IMR-90 (cell line): ENCODE data around the gene TRAF1. TPM values are rescaled to one million over a fixed set of nuclear protein-coding genes. Genes with fewer than 3 reads are reported as not detected.

Source experiments
- ATAC-seq: fragments of 200-7000 bp; cut with Tn5 transposase; 2 replicates; pipeline ENCODE4 v1.9.1; 2020; ENCODE audit warnings: low read depth, mild to moderate bottlenecking, moderate library complexity
- BruUV-seq: library from RNA; stranded (reverse); fragments of 400-500 nt; replicated peaks from 2 replicates; lab custom pipeline; 2021; lab: Mats Ljungman, UMichigan
- CTCF ChIA-PET: fragments of 300-600 bp; formaldehyde crosslinking; extraction: SDS; loops from one replicate; lab custom pipeline; 2021; ENCODE audit warnings: antibody characterized with exemption; lab: Yijun Ruan, JAX
- POLR2A ChIA-PET: fragments of 300-600 bp; sonication (Branson Sonifier 250); formaldehyde crosslinking; loops from one replicate; lab custom pipeline; 2022; ENCODE audit warnings: antibody characterized with exemption; ENCODE audit not compliant: unreplicated experiment; lab: Charles Lee
- DNase-seq: peaks from one replicate; pipeline ENCODE4 v3.0.0; 2013
- H2AFZ ChIP-seq: replicated peaks from 2 replicates; pipeline ENCODE3; 2013; ENCODE audit warnings: low read length, mild to moderate bottlenecking; ENCODE audit not compliant: poor library complexity
- H2AK5ac ChIP-seq: 2 replicates; pipeline ENCODE4 v1.6.1; 2013; ENCODE audit warnings: low read depth, low read length, inconsistent platforms
- H2AK9ac ChIP-seq: replicated peaks from 2 replicates; pipeline ENCODE3; 2013; ENCODE audit warnings: mild to moderate bottlenecking, low read depth, low read length, moderate library complexity; ENCODE audit not compliant: poor library complexity
- H2BK120ac ChIP-seq: 2 replicates; pipeline ENCODE4 v1.6.1; 2013; ENCODE audit warnings: low read depth, low read length, inconsistent platforms
- H2BK15ac ChIP-seq: 3 replicates; pipeline ENCODE4 v1.6.1; 2013; ENCODE audit warnings: low read depth, low read length, inconsistent platforms
- H2BK20ac ChIP-seq: 2 replicates; pipeline ENCODE4 v1.6.1; 2013; ENCODE audit warnings: low read depth, mild to moderate bottlenecking, inconsistent platforms, low read length, moderate library complexity
- H2BK5ac ChIP-seq: 2 replicates; pipeline ENCODE4 v1.6.1; 2013; ENCODE audit warnings: mild to moderate bottlenecking, low read depth, low read length, inconsistent platforms; ENCODE audit not compliant: poor library complexity, severe bottlenecking
- H3K14ac ChIP-seq: replicated peaks from 2 replicates; pipeline ENCODE4 v1.6.1; 2013; ENCODE audit warnings: low read depth, low read length, inconsistent platforms
- H3K18ac ChIP-seq: 2 replicates; pipeline ENCODE4 v1.6.1; 2013; ENCODE audit warnings: low read depth, low read length, control low read depth
- H3K23ac ChIP-seq: 2 replicates; pipeline ENCODE4 v1.6.1; 2013; ENCODE audit warnings: low read depth, low read length, inconsistent platforms
- H3K27ac ChIP-seq: 2 replicates; pipeline ENCODE4 v1.5.1; 2013; ENCODE audit warnings: mild to moderate bottlenecking, control low read depth, low read length; ENCODE audit not compliant: insufficient read depth
- H3K27me3 ChIP-seq: 2 replicates; pipeline ENCODE4 v1.6.1; 2013; ENCODE audit warnings: low read length; ENCODE audit not compliant: control insufficient read depth, insufficient read depth
- H3K36me3 ChIP-seq: 2 replicates; pipeline ENCODE4 v1.6.1; 2013; ENCODE audit warnings: low read length, mixed read lengths; ENCODE audit not compliant: control insufficient read depth, insufficient read depth
- H3K4ac ChIP-seq: 2 replicates; pipeline ENCODE4 v1.6.1; 2013; ENCODE audit warnings: low read depth, low read length, inconsistent platforms
- H3K4me1 ChIP-seq: 2 replicates; pipeline ENCODE4 v1.6.1; 2013; ENCODE audit warnings: low read length, mixed read lengths; ENCODE audit not compliant: control insufficient read depth, insufficient read depth
- H3K4me2 ChIP-seq: 2 replicates; pipeline ENCODE4 v1.6.1; 2013; ENCODE audit warnings: low read depth, mild to moderate bottlenecking, control low read depth, low read length, moderate library complexity
- H3K4me3 ChIP-seq: 2 replicates; pipeline ENCODE4 v1.5.1; 2013; ENCODE audit warnings: low read depth, mild to moderate bottlenecking, control low read depth, low read length, moderate library complexity; ENCODE audit not compliant: insufficient read depth
- H3K56ac ChIP-seq: 2 replicates; pipeline ENCODE4 v1.6.1; 2013; ENCODE audit warnings: low read length, inconsistent platforms; ENCODE audit not compliant: insufficient read depth; ENCODE audit errors: extremely low read depth
- H3K79me1 ChIP-seq, 2 experiments: 2 replicates each; pipeline ENCODE4 v1.6.1; 2013; ENCODE audit warnings: low read length in 2 of 2, inconsistent platforms in 1 of 2, low read depth in 1 of 2
- H3K9ac ChIP-seq: 2 replicates; pipeline ENCODE4 v1.6.1; 2013; ENCODE audit warnings: low read depth, low read length, control low read depth
- H3K9me1 ChIP-seq: 2 replicates; pipeline ENCODE4 v1.6.1; 2013; ENCODE audit warnings: low read length, inconsistent platforms; ENCODE audit not compliant: insufficient read depth
- H3K9me3 ChIP-seq: 2 replicates; pipeline ENCODE4 v1.6.1; 2013; ENCODE audit warnings: low read length; ENCODE audit not compliant: control insufficient read depth, insufficient read depth
- H4K20me1 ChIP-seq: 2 replicates; pipeline ENCODE4 v1.6.1; 2013; ENCODE audit warnings: low read length, inconsistent platforms; ENCODE audit not compliant: insufficient read depth
- H4K5ac ChIP-seq: 2 replicates; pipeline ENCODE4 v1.6.1; 2013; ENCODE audit warnings: mild to moderate bottlenecking, low read depth, low read length, control low read depth
- H4K8ac ChIP-seq, 2 experiments: 2 replicates each; pipeline ENCODE4 v1.6.1; 2013; ENCODE audit warnings: low read depth in 2 of 2, low read length in 2 of 2, control low read depth in 1 of 2, inconsistent platforms in 1 of 2
- H4K91ac ChIP-seq: 2 replicates; pipeline ENCODE4 v1.6.1; 2013; ENCODE audit warnings: low read depth, low read length, inconsistent platforms; ENCODE audit not compliant: insufficient read depth
- BHLHE40 ChIP-seq: fragments of 150-350 bp; IDR thresholded peaks from 2 replicates; pipeline ENCODE4 v1.6.1; 2016; ENCODE audit warnings: mild to moderate bottlenecking, low read depth, low read length
- CEBPB ChIP-seq: IDR thresholded peaks from 2 replicates; pipeline ENCODE4 v1.6.1; 2012; ENCODE audit warnings: low read depth, low read length, improper control_type of control experiment
- CHD1 ChIP-seq: IDR thresholded peaks from 2 replicates; pipeline ENCODE4 v1.6.1; 2012; ENCODE audit warnings: low read depth, low read length, improper control_type of control experiment
- FOS ChIP-seq: fragments of 150-350 bp; IDR thresholded peaks from 2 replicates; pipeline ENCODE4 v1.6.1; 2016; ENCODE audit warnings: low read depth, low read length
- MAFK ChIP-seq: IDR thresholded peaks from 2 replicates; pipeline ENCODE4 v1.6.1; 2012; ENCODE audit warnings: low read depth, low read length, improper control_type of control experiment
- MAZ ChIP-seq: IDR thresholded peaks from 2 replicates; pipeline ENCODE4 v1.6.1; 2012; ENCODE audit warnings: low read depth, mild to moderate bottlenecking, low read length, improper control_type of control experiment, moderate library complexity, borderline replicate concordance
- MXI1 ChIP-seq: IDR thresholded peaks from 2 replicates; pipeline ENCODE4 v1.6.1; 2012; ENCODE audit warnings: low read depth, mild to moderate bottlenecking, low read length, moderate library complexity, borderline replicate concordance
- NFE2L2 ChIP-seq: fragments of 150-350 bp; IDR thresholded peaks from 2 replicates; pipeline ENCODE4 v1.6.1; 2016; ENCODE audit warnings: low read depth, mild to moderate bottlenecking, low read length
- POLR2A ChIP-seq: IDR thresholded peaks from 2 replicates; pipeline ENCODE4 v1.6.1; 2012; ENCODE audit warnings: mild to moderate bottlenecking, low read depth, low read length
- RAD21 ChIP-seq: IDR thresholded peaks from 2 replicates; pipeline ENCODE4 v1.6.1; 2012; ENCODE audit warnings: low read length, improper control_type of control experiment
- RCOR1 ChIP-seq: IDR thresholded peaks from 2 replicates; pipeline ENCODE4 v1.6.1; 2012; ENCODE audit warnings: mild to moderate bottlenecking, low read length, improper control_type of control experiment; ENCODE audit not compliant: insufficient replicate concordance
- RFX5 ChIP-seq: IDR thresholded peaks from 2 replicates; pipeline ENCODE4 v1.8.0; 2012; ENCODE audit warnings: low read depth, mild to moderate bottlenecking, low read length, moderate library complexity
- SMC3 ChIP-seq: fragments of 150-350 bp; IDR thresholded peaks from 2 replicates; pipeline ENCODE4 v1.6.1; 2016; ENCODE audit warnings: low read depth, mild to moderate bottlenecking, antibody characterized with exemption, low read length, moderate library complexity
- WGBS, 2 experiments: methylation state at CpG; one replicate each; pipeline versions ENCODE4 v1.1.5 to v1.1.7; 2013; ENCODE audit warnings: missing lambda C conversion rate in 2 of 2; ENCODE audit not compliant: insufficient read length in 1 of 2; ENCODE audit errors: extremely low coverage in 2 of 2; 5-methylcytosine and 5-hydroxymethylcytosine counted together
- dilution Hi-C: fragments of 300-500 bp; cut with HindIII; formaldehyde crosslinking; loops from one replicate; pipeline ENCODE4 v1.14.3; 2018; ENCODE audit warnings: low sequenced_read_pairs; ENCODE audit not compliant: unreplicated experiment
- in situ Hi-C: fragments of 300-500 bp; cut with MboI; formaldehyde crosslinking; loops from 3 replicates; pipeline ENCODE4 v1.14.3; 2019; ENCODE audit warnings: low sequenced_read_pairs, inconsistent platforms, mixed read lengths
- intact Hi-C: fragments of 100-400 bp; cut with micrococcal nuclease; formaldehyde crosslinking; loops from 2 replicates; pipeline ENCODE4 v1.10.0; 2022
- polyA plus RNA-seq, 3 experiments: library from polyadenylated mRNA; depleted of rRNA; stranded (reverse); fragments of >200 nt; gene quantifications; 2 replicates each; pipeline ENCODE4 v1.2.3, GENCODE V29; 2012; ENCODE audit warnings: low replicate concordance in 1 of 3
- total RNA-seq: library from RNA; depleted of rRNA; stranded (reverse); fragments of >200 nt; gene quantifications from 2 replicates; pipeline ENCODE4 v1.2.3, GENCODE V29; 2012
- TF ChIP-seq, protein P1 (sequence below): conservative IDR thresholded peaks from 2 replicates; pipeline ENCODE4 v1.5.1; 2012; ENCODE audit warnings: mild to moderate bottlenecking, low read depth, low read length, improper control_type of control experiment
- TF ChIP-seq, protein P2 (sequence below): fragments of 150-350 bp; IDR thresholded peaks from 2 replicates; pipeline ENCODE4 v1.6.1; 2017; ENCODE audit warnings: mild to moderate bottlenecking, antibody characterized with exemption, low read length, low read depth
- TF ChIP-seq, protein P3 (sequence below): fragments of 150-350 bp; IDR thresholded peaks from 2 replicates; pipeline ENCODE4 v1.6.1; 2016; ENCODE audit warnings: low read depth, mild to moderate bottlenecking, low read length, moderate library complexity, borderline replicate concordance

Gene TRAF1
- total and polyA plus RNA-seq, 2 of the 4 experiments (the other 2 are of a cell fraction), result 3.9 to 4.1 TPM

DNA sequence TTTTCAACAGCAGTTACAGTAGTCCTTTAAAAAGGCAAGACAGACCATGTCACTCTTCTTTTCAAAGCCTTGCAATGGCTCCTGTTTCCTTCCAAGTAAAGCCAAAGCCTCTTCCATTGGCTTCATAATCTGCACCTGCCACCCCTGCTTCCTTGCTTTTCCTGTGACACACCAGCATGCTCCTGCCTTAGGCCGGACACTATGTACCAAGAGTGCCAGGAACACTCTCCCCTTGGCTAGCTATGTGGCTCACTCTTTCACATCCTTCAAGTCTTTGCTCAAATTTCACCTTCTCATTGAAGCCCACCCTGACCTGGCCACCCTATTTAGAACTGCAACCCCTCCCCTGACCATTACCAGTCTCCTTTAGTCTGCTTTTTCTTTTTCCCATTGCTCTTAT lies 22.2 kb upstream of the TRAF1 start:
- intact Hi-C loops, result no loop called here
- Histone ChIP-seq H2AK9ac (no peak overlapping the region), H2BK120ac (no peak overlapping the region), H3K4ac (no peak overlapping the region), H2AFZ (no peak overlapping the region), H3K18ac (no peak overlapping the region), H3K4me3 (no peak overlapping the region), H3K14ac (no peak overlapping the region), H3K23ac (no peak overlapping the region), H3K27me3 (no peaks in the 10 kb centered on the region), H2BK5ac (no peak overlapping the region), H3K36me3 (no peaks in the 10 kb centered on the region), H3K27ac (no peak overlapping the region), H4K5ac (no peak overlapping the region), H4K8ac (no peak overlapping the region), H4K20me1 (no peaks in the 10 kb centered on the region), H3K56ac (no peak overlapping the region), H3K79me1 (no peaks in the 10 kb centered on the region), H3K4me1 (peaks cover 4% of the 10 kb centered on the region), H3K4me2 (no peak overlapping the region), H3K9ac (no peak overlapping the region), H4K91ac (no peak overlapping the region), H2AK5ac (no peak overlapping the region), H2BK15ac (no peak overlapping the region), H2BK20ac (no peak overlapping the region), H3K9me3 (no peaks in the 10 kb centered on the region), H3K9me1 (peaks cover 6% of the 10 kb centered on the region; the same call in 1 of the 2 replicates)
- POLR2A ChIA-PET, result no interaction called here
- in situ Hi-C loops, result no loop called here
- 88% methylated on average over 1 of the region's 1 CpG; no CpG with 5 or more reads in 1 of the 2 experiments for WGBS, 2 experiments
- no peak for ATAC-seq
- TF ChIP-seq RCOR1, result no peak
- no peak for TF ChIP-seq NFE2L2
- no peak for TF ChIP-seq BHLHE40
- TF ChIP-seq, protein P1, sequence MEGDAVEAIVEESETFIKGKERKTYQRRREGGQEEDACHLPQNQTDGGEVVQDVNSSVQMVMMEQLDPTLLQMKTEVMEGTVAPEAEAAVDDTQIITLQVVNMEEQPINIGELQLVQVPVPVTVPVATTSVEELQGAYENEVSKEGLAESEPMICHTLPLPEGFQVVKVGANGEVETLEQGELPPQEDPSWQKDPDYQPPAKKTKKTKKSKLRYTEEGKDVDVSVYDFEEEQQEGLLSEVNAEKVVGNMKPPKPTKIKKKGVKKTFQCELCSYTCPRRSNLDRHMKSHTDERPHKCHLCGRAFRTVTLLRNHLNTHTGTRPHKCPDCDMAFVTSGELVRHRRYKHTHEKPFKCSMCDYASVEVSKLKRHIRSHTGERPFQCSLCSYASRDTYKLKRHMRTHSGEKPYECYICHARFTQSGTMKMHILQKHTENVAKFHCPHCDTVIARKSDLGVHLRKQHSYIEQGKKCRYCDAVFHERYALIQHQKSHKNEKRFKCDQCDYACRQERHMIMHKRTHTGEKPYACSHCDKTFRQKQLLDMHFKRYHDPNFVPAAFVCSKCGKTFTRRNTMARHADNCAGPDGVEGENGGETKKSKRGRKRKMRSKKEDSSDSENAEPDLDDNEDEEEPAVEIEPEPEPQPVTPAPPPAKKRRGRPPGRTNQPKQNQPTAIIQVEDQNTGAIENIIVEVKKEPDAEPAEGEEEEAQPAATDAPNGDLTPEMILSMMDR, result no peak
- no peak for TF ChIP-seq MAFK
- TF ChIP-seq MAZ, result no peak
- TF ChIP-seq CEBPB, result no peak
- TF ChIP-seq, protein P2, sequence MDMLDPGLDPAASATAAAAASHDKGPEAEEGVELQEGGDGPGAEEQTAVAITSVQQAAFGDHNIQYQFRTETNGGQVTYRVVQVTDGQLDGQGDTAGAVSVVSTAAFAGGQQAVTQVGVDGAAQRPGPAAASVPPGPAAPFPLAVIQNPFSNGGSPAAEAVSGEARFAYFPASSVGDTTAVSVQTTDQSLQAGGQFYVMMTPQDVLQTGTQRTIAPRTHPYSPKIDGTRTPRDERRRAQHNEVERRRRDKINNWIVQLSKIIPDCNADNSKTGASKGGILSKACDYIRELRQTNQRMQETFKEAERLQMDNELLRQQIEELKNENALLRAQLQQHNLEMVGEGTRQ, result no peak
- TF ChIP-seq, protein P3, sequence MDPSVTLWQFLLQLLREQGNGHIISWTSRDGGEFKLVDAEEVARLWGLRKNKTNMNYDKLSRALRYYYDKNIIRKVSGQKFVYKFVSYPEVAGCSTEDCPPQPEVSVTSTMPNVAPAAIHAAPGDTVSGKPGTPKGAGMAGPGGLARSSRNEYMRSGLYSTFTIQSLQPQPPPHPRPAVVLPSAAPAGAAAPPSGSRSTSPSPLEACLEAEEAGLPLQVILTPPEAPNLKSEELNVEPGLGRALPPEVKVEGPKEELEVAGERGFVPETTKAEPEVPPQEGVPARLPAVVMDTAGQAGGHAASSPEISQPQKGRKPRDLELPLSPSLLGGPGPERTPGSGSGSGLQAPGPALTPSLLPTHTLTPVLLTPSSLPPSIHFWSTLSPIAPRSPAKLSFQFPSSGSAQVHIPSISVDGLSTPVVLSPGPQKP, result no peak
- TF ChIP-seq FOS, result no peak
- TF ChIP-seq RAD21, result no peak
- TF ChIP-seq SMC3, result no peak
- no peak for TF ChIP-seq CHD1
- no peak for TF ChIP-seq POLR2A
- TF ChIP-seq MXI1, result no peak
- TF ChIP-seq RFX5, result no peak
- dilution Hi-C loops, result no loop called here
- CTCF ChIA-PET, result no interaction called here
- no peak for DNase-seq
- no TSS peak for BruUV-seq
